PC-3 (cell line): ENCODE data around the gene MRPS9. TPM values are rescaled to one million over a fixed set of nuclear protein-coding genes. Genes with fewer than 3 reads are reported as not detected.

Source experiments
- ATAC-seq: fragments of 200-7000 bp; cut with Tn5 transposase; 2 replicates; pipeline ENCODE4 v1.9.1; 2020; ENCODE audit warnings: mild to moderate bottlenecking, moderate library complexity
- BruUV-seq: library from RNA; stranded (reverse); fragments of 400-500 nt; replicated peaks from 2 replicates; lab custom pipeline; 2021; lab: Mats Ljungman, UMichigan
- CTCF ChIA-PET: fragments of 300-600 bp; sonication (Branson Sonifier 250); formaldehyde crosslinking; loops from one replicate; lab custom pipeline; 2022; ENCODE audit warnings: antibody characterized with exemption; lab: Charles Lee
- POLR2A ChIA-PET: fragments of 300-600 bp; sonication (Branson Sonifier 250); formaldehyde crosslinking; loops from one replicate; lab custom pipeline; 2022; ENCODE audit warnings: antibody characterized with exemption; ENCODE audit not compliant: unreplicated experiment; lab: Charles Lee
- DNase-seq: peaks from one replicate; pipeline ENCODE4 v3.0.0-alpha.2; 2015
- H2AFZ ChIP-seq: fragments of 300-600 bp; sonication (generic); 2 replicates; pipeline ENCODE4 v1.6.0; 2016; ENCODE audit warnings: antibody characterized with exemption, low read length
- H3F3A ChIP-seq: fragments of 300-600 bp; sonication (generic); one replicate; pipeline ENCODE4 v1.6.0; 2017; ENCODE audit warnings: antibody characterized with exemption, low read length, control low read depth, mild to moderate bottlenecking; ENCODE audit not compliant: unreplicated experiment
- H3K27ac ChIP-seq: fragments of 300-600 bp; sonication (generic); 2 replicates; pipeline ENCODE4 v1.5.1; 2016; ENCODE audit warnings: mild to moderate bottlenecking, low read length
- H3K27me3 ChIP-seq: fragments of 300-600 bp; sonication (generic); 2 replicates; pipeline ENCODE4 v1.6.1; 2016; ENCODE audit warnings: low read length, mixed read lengths
- H3K36me3 ChIP-seq: fragments of 300-600 bp; sonication (generic); 2 replicates; pipeline ENCODE4 v1.6.1; 2016; ENCODE audit warnings: low read depth, mixed run types, low read length, mixed read lengths
- H3K4me1 ChIP-seq: fragments of 300-600 bp; sonication (generic); 2 replicates; pipeline ENCODE4 v1.5.1; 2016; ENCODE audit warnings: low read length; ENCODE audit not compliant: insufficient read depth
- H3K4me2 ChIP-seq: fragments of 300-600 bp; sonication (generic); 2 replicates; pipeline ENCODE4 v1.6.0; 2016; ENCODE audit warnings: low read length
- H3K4me3 ChIP-seq: fragments of 300-600 bp; sonication (generic); 2 replicates; pipeline ENCODE4 v1.5.1; 2016; ENCODE audit warnings: mild to moderate bottlenecking, low read length, mixed read lengths
- H3K79me2 ChIP-seq: fragments of 300-600 bp; sonication (generic); 2 replicates; pipeline ENCODE4 v1.6.1; 2017; ENCODE audit warnings: low read length, mixed read lengths
- H3K9ac ChIP-seq: fragments of 300-600 bp; sonication (generic); 2 replicates; pipeline ENCODE4 v1.6.0; 2016; ENCODE audit warnings: mild to moderate bottlenecking, low read length
- H3K9me2 ChIP-seq: fragments of 300-600 bp; sonication (generic); replicated peaks from 2 replicates; pipeline ENCODE4 v1.6.1; 2016; ENCODE audit warnings: mixed run types, low read length, mixed read lengths
- H3K9me3 ChIP-seq: fragments of 300-600 bp; sonication (generic); 2 replicates; pipeline ENCODE4 v1.6.1; 2016; ENCODE audit warnings: low read length, mixed read lengths
- H4K20me1 ChIP-seq: fragments of 300-600 bp; sonication (generic); 2 replicates; pipeline ENCODE4 v1.6.1; 2016; ENCODE audit warnings: low read length, mixed read lengths
- EZH2 ChIP-seq: fragments of 300-600 bp; sonication (generic); IDR thresholded peaks from one replicate; pipeline ENCODE4 v1.6.1; 2017; ENCODE audit warnings: antibody characterized with exemption, mild to moderate bottlenecking, low read length; ENCODE audit not compliant: unreplicated experiment
- EZH2phosphoT487 ChIP-seq: fragments of 300-600 bp; sonication (generic); IDR thresholded peaks from 2 replicates; pipeline ENCODE4 v1.6.1; 2018; ENCODE audit warnings: mild to moderate bottlenecking, antibody characterized with exemption, low read length, borderline replicate concordance
- intact Hi-C: fragments of 100-400 bp; cut with micrococcal nuclease; formaldehyde crosslinking; loops from 2 replicates; pipeline ENCODE4 v1.9.0; 2023
- total RNA-seq: library from RNA; depleted of rRNA; stranded (reverse); fragments of >200 nt; gene quantifications from 2 replicates; pipeline ENCODE4 v1.2.3, GENCODE V29; 2014
- TF ChIP-seq, protein P1 (sequence below): fragments of 300-600 bp; sonication (generic); conservative IDR thresholded peaks from 2 replicates; pipeline ENCODE4 v1.5.1; 2017; ENCODE audit warnings: antibody characterized with exemption, low read depth, mild to moderate bottlenecking, low read length

MRPS9 gene
- total RNA-seq, 1 experiment from 2014 or later: 64.0 TPM

DNA sequence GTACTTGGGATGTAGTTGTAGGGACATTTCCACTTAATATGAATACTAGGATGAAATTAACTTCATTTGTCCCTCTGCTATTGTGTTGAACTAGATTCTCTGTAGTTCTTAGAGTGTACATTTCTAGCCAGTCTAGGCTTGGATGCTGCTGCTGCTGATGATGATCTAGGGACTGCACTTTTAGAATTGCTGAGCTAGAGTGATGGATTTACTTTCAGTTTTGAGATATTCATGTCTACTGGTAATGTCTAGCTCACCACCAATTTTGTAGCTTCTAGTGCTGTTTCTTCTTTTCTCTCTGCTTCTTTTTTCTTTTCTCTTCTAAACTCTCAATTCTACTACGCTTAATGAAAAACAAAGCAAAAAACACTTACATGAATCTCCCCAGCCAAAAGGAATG, 49.4 kb downstream of the MRPS9 start:
- H4K20me1 ChIP-seq: no peaks in the 10 kb centered on the region
- TF ChIP-seq EZH2 (no peak), EZH2phosphoT487 (no peak)
- TF ChIP-seq, protein P1, sequence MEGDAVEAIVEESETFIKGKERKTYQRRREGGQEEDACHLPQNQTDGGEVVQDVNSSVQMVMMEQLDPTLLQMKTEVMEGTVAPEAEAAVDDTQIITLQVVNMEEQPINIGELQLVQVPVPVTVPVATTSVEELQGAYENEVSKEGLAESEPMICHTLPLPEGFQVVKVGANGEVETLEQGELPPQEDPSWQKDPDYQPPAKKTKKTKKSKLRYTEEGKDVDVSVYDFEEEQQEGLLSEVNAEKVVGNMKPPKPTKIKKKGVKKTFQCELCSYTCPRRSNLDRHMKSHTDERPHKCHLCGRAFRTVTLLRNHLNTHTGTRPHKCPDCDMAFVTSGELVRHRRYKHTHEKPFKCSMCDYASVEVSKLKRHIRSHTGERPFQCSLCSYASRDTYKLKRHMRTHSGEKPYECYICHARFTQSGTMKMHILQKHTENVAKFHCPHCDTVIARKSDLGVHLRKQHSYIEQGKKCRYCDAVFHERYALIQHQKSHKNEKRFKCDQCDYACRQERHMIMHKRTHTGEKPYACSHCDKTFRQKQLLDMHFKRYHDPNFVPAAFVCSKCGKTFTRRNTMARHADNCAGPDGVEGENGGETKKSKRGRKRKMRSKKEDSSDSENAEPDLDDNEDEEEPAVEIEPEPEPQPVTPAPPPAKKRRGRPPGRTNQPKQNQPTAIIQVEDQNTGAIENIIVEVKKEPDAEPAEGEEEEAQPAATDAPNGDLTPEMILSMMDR: no peak
- no TSS peak for BruUV-seq
- H3K9me2 ChIP-seq: no peaks in the 10 kb centered on the region
- no peaks in the 10 kb centered on the region for H3F3A ChIP-seq
- H3K9ac ChIP-seq: no peak overlapping the region
- no peak overlapping the region for H3K4me2 ChIP-seq
- H3K9me3 ChIP-seq: no peaks in the 10 kb centered on the region
- peaks cover 7% of the 10 kb centered on the region; the same call in 1 of the 2 replicates for H3K4me1 ChIP-seq
- H3K27ac ChIP-seq: no peak overlapping the region
- no peak for ATAC-seq
- DNase-seq: no peak
- H3K79me2 ChIP-seq: no peaks in the 10 kb centered on the region
- H3K27me3 ChIP-seq: no peaks in the 10 kb centered on the region
- no peak overlapping the region for H3K4me3 ChIP-seq
- ChIA-PET CTCF (no interaction called here), POLR2A (no interaction called here)
- H3K36me3 ChIP-seq: peaks cover 3% of the 10 kb centered on the region; the same call in 1 of the 2 replicates
- no peak overlapping the region for H2AFZ ChIP-seq
- intact Hi-C loops: no loop called here

DNA sequence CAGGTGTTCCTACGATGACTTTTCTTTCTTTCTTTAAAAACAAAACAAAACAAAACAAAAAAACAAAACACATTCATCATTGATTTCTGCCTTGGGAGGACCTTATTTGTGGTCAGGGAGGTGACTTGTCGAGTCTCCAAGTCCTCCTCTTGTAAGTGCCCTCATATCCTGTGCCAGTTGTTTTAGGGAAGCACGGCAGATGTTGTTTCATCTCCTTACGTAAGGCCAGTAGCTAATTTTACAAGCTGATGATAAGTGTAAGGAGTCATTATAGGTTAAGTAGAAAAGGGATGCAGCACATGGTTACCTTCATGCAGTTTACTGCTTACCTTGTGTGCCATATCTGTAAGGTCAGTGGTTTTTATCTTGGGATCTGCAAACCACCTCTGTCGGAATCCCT, 52.2 kb downstream of the MRPS9 start:
- Histone ChIP-seq H3F3A (no peaks in the 10 kb centered on the region), H3K4me2 (no peak overlapping the region), H4K20me1 (no peaks in the 10 kb centered on the region), H3K27ac (no peak overlapping the region), H3K9me2 (no peaks in the 10 kb centered on the region), H3K4me1 (peaks cover 4% of the 10 kb centered on the region; the same call in 1 of the 2 replicates), H3K27me3 (no peaks in the 10 kb centered on the region), H3K9me3 (no peaks in the 10 kb centered on the region), H3K36me3 (peaks cover 6% of the 10 kb centered on the region), H3K79me2 (no peaks in the 10 kb centered on the region), H2AFZ (no peak overlapping the region), H3K9ac (no peak overlapping the region), H3K4me3 (no peak overlapping the region)
- CTCF ChIA-PET: no interaction called here
- TF ChIP-seq, protein P1: no peak
- TF ChIP-seq EZH2 (no peak), EZH2phosphoT487 (no peak)
- ATAC-seq: no peak
- no TSS peak for BruUV-seq
- POLR2A ChIA-PET: no interaction called here
- intact Hi-C loops: no loop called here
- no peak for DNase-seq

DNA sequence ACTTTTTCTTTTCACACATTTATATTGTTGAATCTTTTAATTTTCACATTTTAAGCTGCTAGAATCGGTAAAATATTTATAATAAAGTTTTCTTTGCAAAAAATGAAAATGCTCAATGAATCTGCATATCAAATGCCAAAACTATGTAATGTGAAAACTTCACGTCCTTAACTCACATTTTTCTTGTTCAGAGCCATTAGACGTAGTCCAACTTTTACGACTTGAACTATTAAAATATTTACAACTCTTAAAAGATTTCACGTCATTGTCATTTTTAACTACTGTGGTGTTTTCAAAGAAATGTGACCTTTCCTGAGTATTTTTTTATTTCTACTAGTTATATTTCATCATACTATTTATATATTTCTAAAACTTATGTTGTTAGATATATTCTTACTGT, 54.9 kb downstream of the MRPS9 start:
- H3K9ac ChIP-seq: no peak overlapping the region
- peaks cover 9% of the 10 kb centered on the region for H3K36me3 ChIP-seq
- no peaks in the 10 kb centered on the region for H3K27me3 ChIP-seq
- no peaks in the 10 kb centered on the region for H3F3A ChIP-seq
- H3K9me3 ChIP-seq: no peaks in the 10 kb centered on the region
- no peaks in the 10 kb centered on the region for H4K20me1 ChIP-seq
- ChIA-PET CTCF (no interaction called here), POLR2A (interaction anchor here (0.5 kb wide), 1 partner anchor 465 kb away, joined by 8 read pairs; no protein-coding TSS in a partner anchor)
- H3K4me2 ChIP-seq: no peak overlapping the region
- H3K9me2 ChIP-seq: no peaks in the 10 kb centered on the region
- H3K4me1 ChIP-seq: no peaks in the 10 kb centered on the region
- BruUV-seq: no TSS peak
- TF ChIP-seq EZH2phosphoT487: no peak
- TF ChIP-seq EZH2: no peak
- TF ChIP-seq, protein P1: no peak
- no peak overlapping the region for H3K27ac ChIP-seq
- DNase-seq (no peak), ATAC-seq (no peak)
- no peaks in the 10 kb centered on the region for H3K79me2 ChIP-seq
- H2AFZ ChIP-seq: no peak overlapping the region
- intact Hi-C loops: no loop called here
- H3K4me3 ChIP-seq: no peak overlapping the region
